GM18505 (cell line): ENCODE measurements around the gene ODF2L.
A peak's percentile ranks its signal among the peaks of the same experiment; 100 is the strongest.

Experiments
- ATAC-seq: cut with Tn5 transposase; IDR thresholded peaks from one replicate; pipeline ENCODE4 v1.9.1; 2021; ENCODE audit not compliant: unreplicated experiment
- POLR2A ChIP-seq: IDR thresholded peaks from 4 replicates; pipeline ENCODE4 v1.6.1; 2011; ENCODE audit warnings: borderline replicate concordance; ENCODE audit not compliant: insufficient read depth, insufficient read length; ENCODE audit errors: extremely low read depth

ODF2L gene, protein sequence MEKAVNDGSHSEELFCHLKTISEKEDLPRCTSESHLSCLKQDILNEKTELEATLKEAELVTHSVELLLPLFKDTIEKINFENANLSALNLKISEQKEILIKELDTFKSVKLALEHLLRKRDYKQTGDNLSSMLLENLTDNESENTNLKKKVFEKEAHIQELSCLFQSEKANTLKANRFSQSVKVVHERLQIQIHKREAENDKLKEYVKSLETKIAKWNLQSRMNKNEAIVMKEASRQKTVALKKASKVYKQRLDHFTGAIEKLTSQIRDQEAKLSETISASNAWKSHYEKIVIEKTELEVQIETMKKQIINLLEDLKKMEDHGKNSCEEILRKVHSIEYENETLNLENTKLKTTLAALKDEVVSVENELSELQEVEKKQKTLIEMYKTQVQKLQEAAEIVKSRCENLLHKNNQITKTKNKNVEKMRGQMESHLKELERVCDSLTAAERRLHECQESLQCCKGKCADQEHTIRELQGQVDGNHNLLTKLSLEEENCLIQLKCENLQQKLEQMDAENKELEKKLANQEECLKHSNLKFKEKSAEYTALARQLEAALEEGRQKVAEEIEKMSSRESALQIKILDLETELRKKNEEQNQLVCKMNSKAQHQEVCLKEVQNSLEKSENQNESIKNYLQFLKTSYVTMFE

DNA sequence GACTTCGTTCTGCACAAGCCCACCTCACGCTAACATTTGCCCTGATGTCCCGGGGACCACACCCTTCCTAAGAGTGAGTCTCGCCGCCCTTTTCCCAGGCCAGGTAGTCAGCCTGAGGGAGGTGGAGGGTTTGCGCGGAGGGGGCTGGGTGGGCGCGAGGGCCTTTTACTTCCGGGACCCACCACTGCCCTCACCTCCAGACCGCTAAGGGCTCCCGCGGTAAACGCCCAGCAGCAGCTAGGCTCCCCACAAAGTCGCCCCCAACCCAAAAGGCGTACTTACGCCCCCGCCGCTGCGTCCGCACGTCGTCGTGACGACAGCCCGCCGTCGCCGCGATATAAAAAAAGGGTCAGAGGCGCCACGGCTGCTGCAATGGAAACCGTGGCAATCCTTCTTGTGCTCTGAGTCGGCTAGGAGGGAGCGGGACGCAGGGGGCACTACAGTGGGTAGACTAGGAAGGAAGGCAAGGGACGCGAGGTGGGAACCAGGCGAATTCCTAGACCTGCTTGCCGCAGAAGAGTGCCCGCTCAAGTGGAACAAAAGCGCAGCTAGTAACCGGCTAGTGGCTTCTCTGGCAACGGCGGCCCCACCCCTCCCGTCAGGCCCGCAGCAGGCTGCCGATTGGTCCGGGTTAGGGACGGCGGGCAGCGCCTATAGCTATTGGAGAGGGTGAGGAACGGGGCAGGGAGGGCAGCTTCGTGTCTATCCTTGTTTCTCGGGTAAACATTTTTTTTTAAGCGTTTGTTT is at the start of gene ODF2L:
TSS of gene ODF2L (minus strand) at position 573 of the 747 bp plus-strand sequence. CDS start 9,296 bp downstream, outside the sequence.
- peak; percentile 36 for TF ChIP-seq POLR2A
- peak; percentile 100 for ATAC-seq

DNA sequence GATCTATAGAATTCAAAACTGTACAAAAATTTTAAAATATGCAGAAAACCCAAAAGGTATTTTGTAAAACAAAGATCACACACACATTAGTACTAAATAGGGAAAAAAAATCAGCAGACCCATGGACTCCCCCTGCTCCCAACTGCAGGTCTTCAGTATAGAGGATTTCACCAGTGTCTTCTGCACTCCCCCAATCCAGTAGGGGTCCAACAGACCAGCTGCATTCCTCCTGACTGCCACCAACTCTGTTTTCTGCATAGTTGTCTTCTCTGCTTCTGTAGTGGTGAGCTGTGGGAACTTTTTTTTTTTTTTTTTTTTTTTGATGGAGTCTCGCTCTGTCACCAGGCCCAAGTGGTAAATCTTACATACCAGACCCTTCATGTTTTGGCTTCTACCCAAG is 49.8 kb upstream of the ODF2L start:
- no peak for TF ChIP-seq POLR2A
- ATAC-seq: no peak

DNA sequence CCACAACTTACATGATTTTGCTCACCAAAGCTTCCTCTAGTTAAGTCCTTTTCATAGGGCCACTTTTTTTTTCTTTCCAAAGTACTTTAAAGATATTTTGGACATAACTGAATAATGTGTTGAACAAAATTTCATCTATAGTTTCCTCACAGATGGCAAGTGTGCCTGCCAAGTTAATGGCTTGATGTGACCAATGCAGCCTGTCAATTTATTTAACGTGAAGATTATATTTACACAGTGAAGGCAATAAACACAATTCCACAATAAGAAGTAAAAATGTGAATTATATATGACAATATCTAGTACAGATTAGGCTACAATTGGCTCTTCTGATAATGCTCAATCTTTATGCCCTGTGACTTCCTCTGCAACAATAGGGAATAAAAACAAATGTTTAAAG is 45.9 kb upstream of the ODF2L start:
- ATAC-seq: no peak
- no peak for TF ChIP-seq POLR2A

DNA sequence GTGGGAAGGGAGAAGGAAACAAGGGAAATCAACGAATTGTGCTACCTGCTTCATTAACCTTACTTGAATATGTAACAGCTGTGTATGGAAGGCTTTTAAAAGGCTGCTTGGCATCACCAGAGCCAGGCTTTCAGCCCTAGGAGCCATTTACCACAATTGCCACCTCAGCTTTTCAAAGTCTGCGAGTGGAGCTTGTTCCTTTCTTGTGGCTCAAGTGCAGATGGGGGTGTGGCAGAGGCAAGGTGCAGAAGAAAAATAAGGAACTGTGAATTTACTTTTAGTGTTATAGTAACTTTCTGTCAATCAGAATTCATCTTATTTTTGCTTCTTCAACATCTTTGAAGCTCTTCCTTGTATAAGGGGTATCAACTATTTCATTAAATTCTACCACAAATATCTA is 45.5 kb upstream of the ODF2L start:
- ATAC-seq: peak; percentile 76
- no peak for TF ChIP-seq POLR2A

DNA sequence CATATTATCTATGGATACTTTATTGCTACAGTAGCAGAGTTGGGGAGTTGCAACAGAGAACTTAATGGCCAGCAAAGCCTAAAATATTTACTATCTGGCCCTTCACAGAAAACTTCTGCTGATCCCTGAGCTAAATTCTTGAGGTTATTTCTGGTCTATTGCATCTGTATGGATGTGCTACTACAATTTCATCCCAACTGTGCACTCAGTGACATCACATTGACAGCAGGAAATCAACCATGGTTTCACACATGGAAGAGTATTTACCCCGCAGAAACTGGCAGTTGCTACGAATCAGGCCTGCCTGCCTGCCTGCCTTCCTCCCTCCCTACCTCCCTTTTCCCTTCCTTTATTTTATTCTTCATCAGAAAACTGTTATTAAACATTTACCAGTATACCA is 39.9 kb upstream of the ODF2L start:
- no peak for TF ChIP-seq POLR2A
- ATAC-seq: no peak

DNA sequence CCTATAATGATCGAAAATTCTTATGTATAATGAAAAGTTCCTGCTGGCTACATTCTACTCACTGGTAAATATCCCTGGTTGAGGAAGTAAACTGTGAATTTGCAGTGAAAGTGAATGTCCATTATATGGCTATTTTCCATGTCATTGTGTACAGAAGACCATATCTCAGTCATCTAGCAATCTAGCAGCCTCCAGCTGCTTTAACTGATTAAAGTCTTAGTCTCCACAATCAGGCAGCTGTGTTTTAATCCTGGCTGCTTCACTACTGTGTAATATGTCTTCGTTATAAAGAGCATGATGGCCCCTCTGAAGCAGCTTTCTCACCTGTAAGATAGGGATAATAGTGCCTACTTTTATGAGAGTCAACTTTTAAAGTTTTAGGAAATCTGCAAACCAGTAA is 39.2 kb upstream of the ODF2L start:
- TF ChIP-seq POLR2A: no peak

DNA sequence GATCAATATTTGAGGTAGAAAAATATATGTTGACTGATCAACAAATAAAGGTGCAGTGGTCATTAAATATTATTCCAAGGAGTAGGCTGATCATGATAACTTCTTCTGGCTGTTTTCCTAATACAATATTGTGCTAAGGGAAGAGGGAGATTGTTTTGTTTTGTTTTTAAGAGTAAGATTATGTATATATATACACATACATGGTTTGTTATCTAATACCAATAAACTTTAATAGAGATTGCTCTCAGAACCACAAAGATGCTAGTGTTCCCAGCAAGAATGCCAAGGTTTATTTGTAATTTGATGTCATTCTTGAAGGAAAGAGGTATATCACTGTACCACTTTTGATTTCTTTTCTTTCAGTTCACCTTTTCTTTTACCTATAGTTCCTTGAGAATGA is 37.9 kb upstream of the ODF2L start:
- no peak for TF ChIP-seq POLR2A

More for the DNA sequence above, 39.2 kb upstream of the ODF2L start:
- ATAC-seq: no peak

DNA sequence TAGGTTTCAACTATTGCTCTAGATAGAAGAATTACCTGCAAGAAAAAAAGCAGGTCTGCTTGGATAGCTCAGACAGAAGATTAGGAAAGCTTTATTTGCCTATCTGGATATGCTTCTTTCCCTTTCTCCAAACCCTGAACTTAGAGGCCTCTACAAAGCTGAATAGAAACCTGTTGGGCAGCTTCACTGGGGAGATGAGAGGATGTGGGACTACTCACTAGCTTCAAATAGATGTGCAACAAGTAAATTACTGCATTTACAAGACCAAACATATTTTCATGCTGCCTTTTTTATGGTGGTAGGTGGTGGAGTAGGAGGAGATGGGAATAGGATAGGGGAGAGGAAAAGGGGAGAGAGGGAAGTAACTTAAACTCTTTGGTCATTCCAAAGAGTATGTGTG is 34.3 kb upstream of the ODF2L start:
- TF ChIP-seq POLR2A: no peak
- ATAC-seq: no peak

More for the DNA sequence above, 37.9 kb upstream of the ODF2L start:
- no peak for ATAC-seq

DNA sequence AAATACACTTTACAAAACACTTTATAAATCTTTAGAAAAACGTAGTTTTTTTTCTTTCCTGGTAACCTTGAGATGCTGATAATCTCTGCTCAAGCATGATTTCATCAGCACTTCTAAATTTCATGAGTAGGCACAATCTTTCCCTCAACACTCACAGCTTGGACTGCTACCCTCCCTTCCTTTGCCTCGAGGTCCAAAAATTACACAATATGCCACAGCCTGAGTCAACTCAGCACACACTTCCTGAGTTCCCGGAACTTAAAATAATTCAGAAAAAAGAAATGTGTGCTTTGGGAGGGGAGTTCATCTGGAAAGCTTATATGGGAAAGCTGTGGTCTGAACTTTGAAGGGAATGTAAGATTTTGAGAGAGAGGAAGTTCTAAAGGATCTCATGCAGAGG is 33.7 kb upstream of the ODF2L start:
- no peak for ATAC-seq
- TF ChIP-seq POLR2A: no peak

DNA sequence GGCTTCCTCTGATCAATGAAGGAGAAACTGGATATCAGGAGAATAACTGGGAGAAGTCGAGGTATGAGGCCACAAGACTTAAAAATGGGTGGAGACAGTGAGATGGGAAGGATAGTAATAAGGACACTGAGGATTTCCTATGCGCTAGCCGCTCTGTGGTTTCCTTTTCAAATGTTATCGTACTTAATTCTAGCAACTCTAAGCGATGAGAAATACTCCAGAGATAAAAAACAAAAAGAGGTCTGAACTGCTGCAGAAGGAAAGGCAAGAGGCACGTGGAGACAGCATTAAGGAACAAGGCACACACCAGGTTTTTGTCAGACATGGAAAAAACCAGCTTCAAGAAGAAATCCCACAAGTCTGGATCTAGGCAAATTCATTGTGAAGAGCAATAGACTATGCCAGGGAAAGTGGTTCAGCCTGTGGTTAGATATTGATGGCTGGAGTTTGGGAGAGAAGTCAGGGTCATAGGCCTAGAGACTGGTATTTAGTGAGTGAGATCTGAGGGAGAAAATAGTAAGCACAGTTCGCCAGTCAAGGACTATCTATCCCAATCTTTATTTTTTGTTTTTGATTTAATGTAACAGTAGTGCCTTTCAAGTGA is 33.1 kb upstream of the ODF2L start:
- TF ChIP-seq POLR2A: no peak
- no peak for ATAC-seq

DNA sequence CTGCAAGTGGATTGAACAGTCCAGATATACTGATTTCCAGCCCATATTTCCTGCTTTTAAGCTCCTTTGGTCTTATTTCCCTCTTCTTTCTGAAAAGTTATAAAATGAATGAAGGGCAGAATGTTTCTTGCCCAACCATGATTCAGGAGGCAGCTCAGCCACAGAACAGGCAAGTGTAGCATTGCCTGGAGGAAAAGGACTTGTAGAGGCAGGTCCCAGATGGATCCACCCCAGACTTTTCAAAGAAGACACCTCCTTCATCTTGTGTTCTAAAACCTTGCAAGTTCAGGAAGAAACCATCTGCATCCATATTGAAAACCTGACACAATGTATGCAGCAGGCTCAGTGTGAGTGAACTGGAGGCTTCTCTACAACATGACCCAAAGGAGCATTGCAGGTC is 27.8 kb upstream of the ODF2L start, which contains the start of gene CLCA2:
TSS of gene CLCA2 (plus strand) at position 299 of the 400 bp plus-strand sequence. CDS start at position 376, 77 bp downstream.
- no peak for ATAC-seq
- no peak for TF ChIP-seq POLR2A

DNA sequence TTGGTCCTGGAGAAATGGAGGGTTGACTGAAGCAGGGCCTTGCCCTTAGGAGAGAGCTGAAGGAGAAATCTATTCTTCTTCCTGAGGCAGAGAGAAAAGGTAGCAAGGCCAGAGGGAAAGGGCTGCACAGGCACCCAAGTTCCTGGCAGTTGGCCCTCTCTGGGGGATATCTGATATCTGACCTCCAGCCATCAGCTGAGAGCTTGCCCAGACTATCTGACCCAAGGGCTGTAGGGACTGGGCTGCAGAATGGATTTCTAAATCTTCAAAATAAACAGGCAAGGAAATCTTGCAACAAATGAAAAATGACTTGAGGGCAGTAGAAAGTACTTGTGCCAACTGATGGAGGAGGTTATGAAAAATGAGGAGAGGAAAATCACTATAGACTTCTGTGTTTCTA is 27.4 kb upstream of the ODF2L start:
- no peak for TF ChIP-seq POLR2A
- no peak for ATAC-seq
